SU-DHL-6 (cell line): ENCODE measurements around the gene SPIRE2.

Experiments used
- CTCF ChIP-seq: fragments of 200-600 bp; sonication (generic); IDR thresholded peaks from one replicate; pipeline ENCODE4 v1.5.1; 2017; ENCODE audit warnings: antibody characterized with exemption, mild to moderate bottlenecking, low read length, moderate library complexity; ENCODE audit not compliant: insufficient read depth, poor library complexity, severe bottlenecking
- EZH2phosphoT487 ChIP-seq: fragments of 200-600 bp; sonication (generic), shearing (Covaris generic); conservative IDR thresholded peaks from 2 replicates; pipeline ENCODE4 v1.6.1; 2018; ENCODE audit warnings: mild to moderate bottlenecking, antibody characterized with exemption, low read length, moderate library complexity, mixed read lengths

- TF ChIP-seq CTCF (no peak), EZH2phosphoT487 (no peak)
Measured at GRCh38 chr16:89828199-89828869, at the start of gene SPIRE2.
